K562 (cell line): ENCODE measurements around the gene MRPL4. TPM values are rescaled to one million over a fixed set of nuclear protein-coding genes. Genes with fewer than 3 reads are reported as not detected.

Source experiments
- BMI1 ChIP-seq: fragments of 150-350 bp; IDR thresholded peaks from 2 replicates; pipeline ENCODE4 v1.6.1; 2014; ENCODE audit warnings: low read length
- PHF20 ChIP-seq: fragments of 450-650 bp; IDR thresholded peaks from 2 replicates; pipeline ENCODE4 v1.6.1; 2018; ENCODE audit not compliant: partially characterized antibody
- PHF8 ChIP-seq: fragments of 200-600 bp; sonication (generic); IDR thresholded peaks from 2 replicates; pipeline ENCODE4 v1.6.1; 2012; ENCODE audit warnings: mixed run types, mild to moderate bottlenecking, inconsistent platforms, low read length, moderate library complexity, borderline replicate concordance
- POLR2AphosphoS2 ChIP-seq: IDR thresholded peaks from 2 replicates; pipeline ENCODE4 v1.6.1; 2012; ENCODE audit warnings: low read length, improper control_type of control experiment
- RBM22 ChIP-seq: fragments of 200-400 bp; formaldehyde crosslinking; IDR thresholded peaks from 2 replicates; pipeline ENCODE4 v1.6.1; 2018; ENCODE audit warnings: low read length, low read depth; ENCODE audit not compliant: poor library complexity, severe bottlenecking
- SOX6 ChIP-seq: fragments of 450-650 bp; IDR thresholded peaks from 2 replicates; pipeline ENCODE4 v1.6.1; 2014; ENCODE audit warnings: mild to moderate bottlenecking
- STAT5A ChIP-seq: IDR thresholded peaks from 2 replicates; pipeline ENCODE4 v1.6.1; 2012; ENCODE audit warnings: low read length, inconsistent platforms, borderline replicate concordance
- TAF7 ChIP-seq: fragments of 450-650 bp; IDR thresholded peaks from 2 replicates; pipeline ENCODE4 v1.6.1; 2016; ENCODE audit warnings: missing genetic modification characterization, missing compliant biosample characterization
- ZBTB8A ChIP-seq: fragments of 450-650 bp; IDR thresholded peaks from 2 replicates; pipeline ENCODE4 v1.6.1; 2018; ENCODE audit warnings: mild to moderate bottlenecking, moderate library complexity; ENCODE audit not compliant: partially characterized antibody
- ZNF134 ChIP-seq: fragments of 250-450 bp; sonication (Bioruptor Pico); conservative IDR thresholded peaks from 2 replicates; pipeline ENCODE4 v1.4.0; 2020
- ZNF384 ChIP-seq: IDR thresholded peaks from 2 replicates; pipeline ENCODE4 v1.6.1; 2012; ENCODE audit warnings: low read depth, low read length, improper control_type of control experiment
- ZNF639 ChIP-seq, 2 experiments: fragments of 200-800 bp in 1 of 2; sonication (Bioruptor generic) in 1 of 2; sonication (generic) in 1 of 2; formaldehyde crosslinking in 1 of 2; IDR thresholded peaks in 1 of 2; conservative IDR thresholded peaks in 1 of 2; 2 replicates each; pipeline versions ENCODE4 v1.5.0 to v1.6.1; 2016 to 2020; ENCODE audit warnings: missing compliant biosample characterization in 1 of 2, missing genetic modification characterization in 1 of 2, missing genetic modification reagents in 1 of 2
- polyA plus RNA-seq, 8 experiments: library from polyadenylated mRNA; depleted of rRNA in 4 of 8; stranded (reverse) in 5 of 8; unstranded in 3 of 8; fragments of >200 nt; fragmentation: Nextera tagmentation in 2 of 8; fragmentation: Illumina TruSeq in 1 of 8; extraction: Ambion mirVana in 2 of 8; extraction: Trizol in 1 of 8; gene quantifications; 2 replicates each; pipeline versions ENCODE4 v1.2.1 to v1.2.3, GENCODE V29; 2011 to 2014; ENCODE audit warnings: inconsistent platforms in 1 of 8, missing spikeins in 1 of 8
- total RNA-seq, 7 experiments: library from RNA; depleted of rRNA in 6 of 7; stranded (reverse); fragments of >200 nt in 6 of 7; fragmentation: Illumina TruSeq in 2 of 7; extraction: Trizol in 2 of 7; gene quantifications; 2 replicates each; pipeline versions ENCODE4 v1.2.1 to v1.2.3, GENCODE V29; 2011 to 2021; ENCODE audit warnings: low replicate concordance in 1 of 7
- TF ChIP-seq, protein P1 (sequence below): sonication (generic); formaldehyde crosslinking; IDR thresholded peaks from 2 replicates; pipeline ENCODE4 v1.8.1; 2023; ENCODE audit warnings: mild to moderate bottlenecking, missing genetic modification reagents
- TF ChIP-seq, protein P2 (sequence below), 2 experiments: fragments of 450-650 bp; IDR thresholded peaks; 2 replicates each; pipeline ENCODE4 v1.6.1; 2016; ENCODE audit warnings: mild to moderate bottlenecking in 2 of 2, borderline replicate concordance in 1 of 2, low read depth in 1 of 2, moderate library complexity in 1 of 2

MRPL4 gene
- total and polyA plus RNA-seq, 9 of the 15 experiments (the other 6 are each of a cell fraction or from before 2014, with no cell fraction given), result 1.4 to 239 (median 64.9) TPM

GRCh38 chr19:10270616-10271394 is 18.8 kb downstream of the MRPL4 start, which contains the start of gene ICAM1 (continued):
- no peak for TF ChIP-seq ZNF639 (CRISPR knock-in tag; conservative IDR thresholded peaks at IDR 0.05 in 1 of 2, IDR thresholded peaks at IDR 0.05 in 1 of 2)
- TF ChIP-seq ZNF134 (CRISPR knock-in tag), result no peak
- TF ChIP-seq BMI1, result no peak
- no peak for TF ChIP-seq ZBTB8A
- no peak for TF ChIP-seq PHF20
- TF ChIP-seq STAT5A, result 0 out of 2 replicates have a peak, but pooled peaks have one; percentile 17
- TF ChIP-seq, protein P1, sequence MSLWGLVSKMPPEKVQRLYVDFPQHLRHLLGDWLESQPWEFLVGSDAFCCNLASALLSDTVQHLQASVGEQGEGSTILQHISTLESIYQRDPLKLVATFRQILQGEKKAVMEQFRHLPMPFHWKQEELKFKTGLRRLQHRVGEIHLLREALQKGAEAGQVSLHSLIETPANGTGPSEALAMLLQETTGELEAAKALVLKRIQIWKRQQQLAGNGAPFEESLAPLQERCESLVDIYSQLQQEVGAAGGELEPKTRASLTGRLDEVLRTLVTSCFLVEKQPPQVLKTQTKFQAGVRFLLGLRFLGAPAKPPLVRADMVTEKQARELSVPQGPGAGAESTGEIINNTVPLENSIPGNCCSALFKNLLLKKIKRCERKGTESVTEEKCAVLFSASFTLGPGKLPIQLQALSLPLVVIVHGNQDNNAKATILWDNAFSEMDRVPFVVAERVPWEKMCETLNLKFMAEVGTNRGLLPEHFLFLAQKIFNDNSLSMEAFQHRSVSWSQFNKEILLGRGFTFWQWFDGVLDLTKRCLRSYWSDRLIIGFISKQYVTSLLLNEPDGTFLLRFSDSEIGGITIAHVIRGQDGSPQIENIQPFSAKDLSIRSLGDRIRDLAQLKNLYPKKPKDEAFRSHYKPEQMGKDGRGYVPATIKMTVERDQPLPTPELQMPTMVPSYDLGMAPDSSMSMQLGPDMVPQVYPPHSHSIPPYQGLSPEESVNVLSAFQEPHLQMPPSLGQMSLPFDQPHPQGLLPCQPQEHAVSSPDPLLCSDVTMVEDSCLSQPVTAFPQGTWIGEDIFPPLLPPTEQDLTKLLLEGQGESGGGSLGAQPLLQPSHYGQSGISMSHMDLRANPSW, result no peak
- TF ChIP-seq, protein P2, sequence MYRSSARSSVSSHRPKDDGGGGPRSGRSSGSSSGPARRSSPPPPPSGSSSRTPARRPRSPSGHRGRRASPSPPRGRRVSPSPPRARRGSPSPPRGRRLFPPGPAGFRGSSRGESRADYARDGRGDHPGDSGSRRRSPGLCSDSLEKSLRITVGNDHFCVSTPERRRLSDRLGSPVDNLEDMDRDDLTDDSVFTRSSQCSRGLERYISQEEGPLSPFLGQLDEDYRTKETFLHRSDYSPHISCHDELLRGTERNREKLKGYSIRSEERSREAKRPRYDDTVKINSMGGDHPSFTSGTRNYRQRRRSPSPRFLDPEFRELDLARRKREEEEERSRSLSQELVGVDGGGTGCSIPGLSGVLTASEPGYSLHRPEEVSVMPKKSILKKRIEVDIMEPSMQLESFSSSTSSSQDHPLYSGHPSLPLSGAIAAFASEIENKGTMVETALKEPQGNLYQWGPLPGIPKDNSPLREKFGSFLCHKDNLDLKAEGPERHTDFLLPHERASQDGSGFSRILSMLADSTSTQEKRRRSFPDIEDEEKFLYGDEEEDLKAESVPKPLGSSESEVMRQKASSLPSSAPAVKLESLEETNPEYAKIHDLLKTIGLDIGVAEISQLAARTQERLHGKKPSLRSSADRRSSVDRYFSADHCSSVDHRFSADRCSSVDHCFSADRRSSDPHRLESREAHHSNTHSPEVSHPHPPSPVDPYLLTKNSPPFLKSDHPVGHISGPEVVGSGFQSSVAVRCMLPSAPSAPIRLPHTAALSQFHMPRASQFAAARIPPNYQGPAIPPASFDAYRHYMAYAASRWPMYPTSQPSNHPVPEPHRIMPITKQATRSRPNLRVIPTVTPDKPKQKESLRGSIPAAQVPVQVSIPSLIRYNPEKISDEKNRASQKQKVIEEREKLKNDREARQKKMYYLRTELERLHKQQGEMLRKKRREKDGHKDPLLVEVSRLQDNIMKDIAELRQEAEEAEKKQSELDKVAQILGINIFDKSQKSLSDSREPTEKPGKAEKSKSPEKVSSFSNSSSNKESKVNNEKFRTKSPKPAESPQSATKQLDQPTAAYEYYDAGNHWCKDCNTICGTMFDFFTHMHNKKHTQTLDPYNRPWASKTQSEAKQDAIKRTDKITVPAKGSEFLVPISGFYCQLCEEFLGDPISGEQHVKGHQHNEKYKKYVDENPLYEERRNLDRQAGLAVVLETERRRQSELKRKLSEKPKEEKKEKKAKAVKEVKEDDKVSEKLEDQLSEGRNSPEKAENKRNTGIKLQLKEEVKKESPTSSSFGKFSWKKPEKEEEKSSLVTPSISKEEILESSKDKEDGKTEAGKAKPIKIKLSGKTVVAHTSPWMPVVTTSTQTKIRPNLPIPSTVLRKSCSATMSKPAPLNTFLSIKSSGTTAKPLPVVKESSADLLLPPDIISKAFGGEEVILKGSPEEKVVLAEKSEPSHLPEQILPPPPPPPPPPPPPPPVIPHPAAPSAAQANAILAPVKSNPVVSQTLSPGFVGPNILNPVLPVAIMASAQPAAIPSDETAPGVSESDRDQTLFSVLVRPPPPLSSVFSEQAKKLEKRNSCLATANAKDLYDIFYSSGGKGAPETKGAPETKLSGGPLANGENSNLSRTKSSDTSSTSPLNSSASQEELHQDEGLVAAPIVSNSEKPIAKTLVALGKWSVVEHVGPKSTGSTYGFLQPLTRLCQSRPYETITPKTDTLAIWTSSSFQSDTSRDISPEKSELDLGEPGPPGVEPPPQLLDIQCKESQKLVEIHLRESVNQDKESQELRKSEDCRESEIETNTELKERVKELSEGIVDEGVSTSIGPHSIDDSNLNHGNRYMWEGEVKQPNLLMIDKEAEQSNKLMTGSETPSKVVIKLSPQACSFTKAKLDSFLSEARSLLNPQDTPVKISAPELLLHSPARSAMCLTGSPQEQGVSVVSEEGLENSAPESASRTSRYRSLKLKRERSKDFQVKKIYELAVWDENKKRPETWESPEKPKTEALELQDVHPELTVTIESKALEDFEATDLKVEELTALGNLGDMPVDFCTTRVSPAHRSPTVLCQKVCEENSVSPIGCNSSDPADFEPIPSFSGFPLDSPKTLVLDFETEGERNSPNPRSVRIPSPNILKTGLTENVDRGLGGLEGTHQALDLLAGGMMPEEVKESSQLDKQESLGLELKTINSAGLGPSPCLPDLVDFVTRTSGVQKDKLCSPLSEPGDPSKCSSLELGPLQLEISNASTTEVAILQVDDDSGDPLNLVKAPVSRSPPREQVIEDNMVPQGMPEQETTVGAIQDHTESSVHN (IDR thresholded peaks at IDR 0.05; ENCODE audit: borderline replicate concordance in 1 of 2, low read depth in 1 of 2), result no peak
- TF ChIP-seq RBM22, result peak; percentile 55
- TF ChIP-seq TAF7 (tag), result peak; percentile 49
- no peak for TF ChIP-seq POLR2AphosphoS2
- 0 out of 2 replicates have a peak, but pooled peaks have one; percentile 59 for TF ChIP-seq SOX6
- TF ChIP-seq ZNF384, result no peak
- peak; percentile 66; the same call in 1 of the 2 replicates for TF ChIP-seq PHF8
